DOHH2 (cell line): ENCODE data around the gene KCNJ1.

ENCODE experiments used
- H3F3A ChIP-seq: fragments of 200-600 bp; sonication (generic), shearing (Covaris generic); 2 replicates; pipeline ENCODE4 v1.6.0; 2016; ENCODE audit warnings: antibody characterized with exemption, mild to moderate bottlenecking; ENCODE audit not compliant: control insufficient read depth, insufficient read depth
- H3K27ac ChIP-seq: fragments of 200-600 bp; sonication (generic); 2 replicates; pipeline ENCODE4 v1.5.1; 2014; ENCODE audit warnings: low read depth, mild to moderate bottlenecking, low read length, moderate library complexity
- H3K27me3 ChIP-seq: fragments of 200-600 bp; sonication (generic); 2 replicates; pipeline ENCODE4 v1.6.1; 2014; ENCODE audit warnings: mild to moderate bottlenecking, low read length, mixed read lengths; ENCODE audit not compliant: control insufficient read depth
- H3K36me3 ChIP-seq: fragments of 200-600 bp; sonication (generic); 2 replicates; pipeline ENCODE4 v1.6.1; 2014; ENCODE audit warnings: mild to moderate bottlenecking, low read length, moderate library complexity, mixed read lengths; ENCODE audit not compliant: control insufficient read depth
- H3K4me1 ChIP-seq: fragments of 200-600 bp; sonication (generic); 2 replicates; pipeline ENCODE4 v1.6.1; 2014; ENCODE audit warnings: mild to moderate bottlenecking, low read length, mixed read lengths; ENCODE audit not compliant: control insufficient read depth
- H3K4me2 ChIP-seq: fragments of 200-600 bp; sonication (generic); 2 replicates; pipeline ENCODE4 v1.6.0; 2014; ENCODE audit warnings: mild to moderate bottlenecking, low read length, moderate library complexity
- H3K4me3 ChIP-seq: fragments of 200-600 bp; sonication (generic); 2 replicates; pipeline ENCODE4 v1.5.1; 2014; ENCODE audit warnings: mild to moderate bottlenecking, low read length, mixed read lengths
- H3K79me2 ChIP-seq: fragments of 200-600 bp; sonication (generic); 2 replicates; pipeline ENCODE4 v1.6.1; 2014; ENCODE audit warnings: mild to moderate bottlenecking, low read length, mixed read lengths; ENCODE audit not compliant: control insufficient read depth
- H3K9me2 ChIP-seq: fragments of 200-600 bp; sonication (generic); replicated peaks from 2 replicates; pipeline ENCODE4 v1.6.1; 2014; ENCODE audit warnings: mild to moderate bottlenecking, low read length, mixed read lengths; ENCODE audit not compliant: control insufficient read depth
- H3K9me3 ChIP-seq: fragments of 200-600 bp; sonication (generic); 2 replicates; pipeline ENCODE4 v1.6.1; 2014; ENCODE audit warnings: antibody characterized with exemption, low read length, mixed read lengths; ENCODE audit not compliant: control insufficient read depth, insufficient read depth
- H4K20me1 ChIP-seq: fragments of 200-600 bp; sonication (generic); 2 replicates; pipeline ENCODE4 v1.6.0; 2014; ENCODE audit warnings: low read depth, mild to moderate bottlenecking, antibody characterized with exemption, low read length, moderate library complexity; ENCODE audit not compliant: control insufficient read depth, insufficient read depth
- EZH2phosphoT487 ChIP-seq: fragments of 200-600 bp; sonication (generic); IDR thresholded peaks from 2 replicates; pipeline ENCODE4 v1.6.1; 2017; ENCODE audit warnings: borderline replicate concordance, mild to moderate bottlenecking, antibody characterized with exemption, low read length, moderate library complexity, mixed read lengths
- TF ChIP-seq, protein P1 (sequence below): fragments of 200-600 bp; sonication (generic); IDR thresholded peaks from one replicate; pipeline ENCODE4 v1.5.1; 2014; ENCODE audit warnings: antibody characterized with exemption, mild to moderate bottlenecking, low read depth, low read length; ENCODE audit not compliant: poor library complexity, severe bottlenecking

Gene KCNJ1

DNA sequence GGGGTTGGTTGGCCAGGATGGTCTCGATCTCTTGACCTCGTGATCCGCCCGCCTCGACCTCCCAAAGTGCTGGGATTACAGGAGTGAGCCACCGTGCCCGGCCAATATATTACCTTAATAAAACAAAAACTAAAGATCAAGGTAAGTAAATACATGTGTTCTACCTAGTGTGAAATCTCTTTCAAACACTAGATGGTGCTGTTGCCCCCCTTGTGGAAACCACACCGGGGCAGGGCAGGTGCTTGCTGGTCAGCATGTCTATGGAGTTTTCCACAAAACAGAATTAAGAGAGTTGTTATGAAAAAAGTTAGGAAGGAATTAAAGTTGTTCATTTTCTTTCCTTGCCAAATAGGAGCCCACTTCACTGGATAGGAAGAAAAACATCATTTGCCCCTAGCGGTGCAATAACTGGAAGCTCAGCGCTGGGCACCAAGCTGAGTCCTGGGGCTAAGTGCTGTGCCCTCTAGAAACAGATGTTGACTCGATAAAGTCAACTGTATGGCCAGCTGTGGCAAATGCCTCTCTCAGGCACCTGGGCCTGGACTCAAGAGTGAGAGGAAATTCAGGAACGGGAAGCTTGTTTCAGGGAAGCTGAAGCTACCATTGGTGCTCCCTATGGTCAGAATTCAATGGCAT is 17.7 kb upstream of the KCNJ1 start:
- TF ChIP-seq, protein P1, sequence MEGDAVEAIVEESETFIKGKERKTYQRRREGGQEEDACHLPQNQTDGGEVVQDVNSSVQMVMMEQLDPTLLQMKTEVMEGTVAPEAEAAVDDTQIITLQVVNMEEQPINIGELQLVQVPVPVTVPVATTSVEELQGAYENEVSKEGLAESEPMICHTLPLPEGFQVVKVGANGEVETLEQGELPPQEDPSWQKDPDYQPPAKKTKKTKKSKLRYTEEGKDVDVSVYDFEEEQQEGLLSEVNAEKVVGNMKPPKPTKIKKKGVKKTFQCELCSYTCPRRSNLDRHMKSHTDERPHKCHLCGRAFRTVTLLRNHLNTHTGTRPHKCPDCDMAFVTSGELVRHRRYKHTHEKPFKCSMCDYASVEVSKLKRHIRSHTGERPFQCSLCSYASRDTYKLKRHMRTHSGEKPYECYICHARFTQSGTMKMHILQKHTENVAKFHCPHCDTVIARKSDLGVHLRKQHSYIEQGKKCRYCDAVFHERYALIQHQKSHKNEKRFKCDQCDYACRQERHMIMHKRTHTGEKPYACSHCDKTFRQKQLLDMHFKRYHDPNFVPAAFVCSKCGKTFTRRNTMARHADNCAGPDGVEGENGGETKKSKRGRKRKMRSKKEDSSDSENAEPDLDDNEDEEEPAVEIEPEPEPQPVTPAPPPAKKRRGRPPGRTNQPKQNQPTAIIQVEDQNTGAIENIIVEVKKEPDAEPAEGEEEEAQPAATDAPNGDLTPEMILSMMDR, result peak; percentile 73
- no peak for TF ChIP-seq EZH2phosphoT487
- no peaks in the 10 kb centered on the region for H3K4me1 ChIP-seq
- peaks cover 45% of the 10 kb centered on the region for H3K27me3 ChIP-seq
- H4K20me1 ChIP-seq, result no peaks in the 10 kb centered on the region
- no peaks in the 10 kb centered on the region for H3K79me2 ChIP-seq
- no peaks in the 10 kb centered on the region for H3K9me3 ChIP-seq
- no peaks in the 10 kb centered on the region for H3K9me2 ChIP-seq
- H3K36me3 ChIP-seq, result no peaks in the 10 kb centered on the region
- no peak overlapping the region for H3K4me3 ChIP-seq
- no peaks in the 10 kb centered on the region for H3F3A ChIP-seq
- no peak overlapping the region for H3K27ac ChIP-seq
- no peak overlapping the region for H3K4me2 ChIP-seq

DNA sequence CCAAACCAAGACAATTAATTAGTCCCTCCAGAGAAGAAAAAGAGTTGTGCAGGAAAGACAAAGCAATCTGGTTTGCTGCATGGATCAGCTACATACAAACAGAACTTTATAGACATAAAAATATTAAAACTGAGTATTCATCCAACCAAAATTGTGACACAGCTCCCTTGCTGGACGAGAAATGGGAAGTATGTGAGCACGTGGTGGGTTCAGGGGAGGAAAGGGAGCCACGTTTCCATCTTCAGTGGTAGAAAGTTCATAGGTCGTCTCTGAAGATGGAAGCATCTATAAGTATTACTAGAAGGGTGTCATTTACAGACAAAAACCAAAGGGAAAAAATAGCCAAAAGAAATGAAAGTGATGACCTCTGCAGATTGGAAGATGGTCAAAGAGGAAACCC is 17.0 kb upstream of the KCNJ1 start:
- H3K9me2 ChIP-seq, result no peaks in the 10 kb centered on the region
- H3K4me1 ChIP-seq, result no peaks in the 10 kb centered on the region
- H3K79me2 ChIP-seq, result no peaks in the 10 kb centered on the region
- H4K20me1 ChIP-seq, result no peaks in the 10 kb centered on the region
- no peak overlapping the region for H3K27ac ChIP-seq
- no peak overlapping the region for H3K4me2 ChIP-seq
- H3K27me3 ChIP-seq, result peaks cover 46% of the 10 kb centered on the region
- no peak for TF ChIP-seq EZH2phosphoT487
- TF ChIP-seq, protein P1, result no peak
- no peaks in the 10 kb centered on the region for H3K9me3 ChIP-seq
- no peaks in the 10 kb centered on the region for H3F3A ChIP-seq
- no peaks in the 10 kb centered on the region for H3K36me3 ChIP-seq
- no peak overlapping the region for H3K4me3 ChIP-seq

DNA sequence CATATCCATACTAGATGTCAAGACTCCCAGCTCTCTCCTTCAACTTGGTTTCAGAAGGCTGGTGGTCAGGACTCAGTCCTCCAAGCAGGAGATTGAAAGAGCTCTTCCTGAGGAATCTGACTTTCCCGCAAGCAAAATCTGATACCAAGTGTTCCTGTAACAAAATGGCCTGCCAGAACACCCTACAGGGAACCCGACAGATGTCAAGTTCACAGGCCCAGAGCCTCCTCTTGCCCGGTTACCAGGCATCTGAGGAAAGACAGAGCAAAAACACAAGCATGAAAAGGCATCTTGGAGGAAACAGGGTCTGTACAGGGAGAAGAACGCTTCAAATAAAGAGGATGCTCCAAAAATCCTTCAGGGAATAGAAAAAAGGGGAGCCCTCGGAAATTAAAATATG is 15.4 kb upstream of the KCNJ1 start:
- TF ChIP-seq, protein P1, result no peak
- TF ChIP-seq EZH2phosphoT487, result no peak

More for the DNA sequence above, 15.4 kb upstream of the KCNJ1 start:
- Histone ChIP-seq H3K4me2 (no peak overlapping the region), H4K20me1 (no peaks in the 10 kb centered on the region), H3F3A (no peaks in the 10 kb centered on the region), H3K4me3 (no peak overlapping the region), H3K79me2 (no peaks in the 10 kb centered on the region), H3K36me3 (no peaks in the 10 kb centered on the region), H3K27me3 (peaks cover 51% of the 10 kb centered on the region), H3K4me1 (no peaks in the 10 kb centered on the region), H3K27ac (no peak overlapping the region), H3K9me2 (no peaks in the 10 kb centered on the region), H3K9me3 (no peaks in the 10 kb centered on the region)
